GM21786 (cell line): Measurements from ENCODE around the gene GATAD2A.
"Not testable (repeated sequence)": the region's sequence is repeated elsewhere in the genome, so short reads cannot be mapped to it uniquely, and the experiment has no call there.

Experiments
- ATAC-seq: cut with Tn5 transposase; IDR thresholded peaks from one replicate; pipeline ENCODE4 v1.9.1; 2021; ENCODE audit not compliant: unreplicated experiment

Gene GATAD2A

DNA sequence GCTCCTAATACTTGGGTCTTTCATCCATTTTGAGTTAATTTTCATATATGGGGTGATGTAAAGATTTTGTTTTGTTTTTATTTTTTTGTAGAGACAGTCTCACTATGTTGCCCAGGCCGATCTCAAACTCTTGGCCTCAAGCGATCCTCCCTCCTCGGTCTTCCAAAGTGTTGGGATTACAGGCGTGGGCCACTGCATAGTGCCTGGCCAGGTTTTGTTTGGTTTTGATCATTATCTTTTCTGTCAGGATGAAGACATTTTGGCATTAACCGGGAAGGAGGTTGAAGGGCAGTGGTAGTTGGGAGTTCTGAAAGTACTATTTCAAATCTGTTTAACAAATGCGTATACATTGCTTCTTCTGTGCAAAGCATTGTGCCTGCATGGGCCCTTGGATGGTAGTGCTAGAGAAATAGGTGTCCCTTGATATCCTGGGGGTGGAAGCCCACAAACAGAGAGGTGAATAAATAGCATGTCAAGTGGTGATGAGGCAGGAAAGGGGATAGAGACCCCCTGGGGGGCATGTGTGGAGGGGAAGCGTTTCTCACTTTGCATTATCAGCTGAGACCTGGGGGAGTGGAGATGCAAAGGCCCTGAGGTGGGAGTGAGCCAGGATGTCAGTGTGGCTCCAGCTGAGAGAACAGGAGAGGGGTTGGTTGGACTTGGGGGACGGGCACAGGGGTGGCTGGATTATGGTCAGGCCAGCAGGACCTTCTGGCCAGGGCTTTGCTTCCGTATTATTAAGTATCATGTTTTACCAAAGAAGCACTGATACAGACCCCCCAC lies 41.4 kb downstream of the GATAD2A start:
- ATAC-seq: no peak

DNA sequence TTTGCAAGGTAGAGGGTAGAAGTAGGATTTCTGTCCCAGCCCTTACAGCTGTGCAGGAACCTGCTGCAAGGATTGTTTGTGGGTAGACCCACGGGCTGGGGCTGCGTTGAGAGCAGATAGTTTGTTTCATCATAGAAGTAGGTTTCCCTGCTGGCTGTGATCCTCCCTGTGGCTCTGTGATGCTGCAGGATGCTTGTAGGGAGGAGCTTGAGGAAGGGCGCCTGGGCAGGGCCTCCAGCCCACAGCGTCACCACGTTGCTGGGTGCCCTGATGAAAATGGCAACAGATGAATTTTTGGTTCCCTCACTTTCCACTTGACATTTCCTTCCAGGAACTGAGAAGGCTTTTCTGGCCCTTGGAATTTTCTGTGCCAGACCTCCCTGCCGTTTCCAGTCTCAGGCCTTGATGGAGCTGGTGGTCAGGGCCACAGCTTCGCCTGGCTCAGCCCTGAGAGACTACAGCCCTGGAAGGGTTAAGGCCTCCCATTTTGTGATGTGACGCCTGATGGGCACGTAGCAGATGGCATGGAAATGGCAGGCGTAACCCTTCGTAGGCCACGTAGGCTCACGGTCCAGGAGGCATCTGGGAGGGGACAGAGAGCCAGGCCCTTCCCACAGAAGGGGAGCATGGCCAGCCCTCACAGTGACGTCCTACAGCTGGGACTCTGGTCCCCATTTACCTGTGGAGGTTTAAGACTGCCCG lies 42.2 kb downstream of the GATAD2A start:
- no peak for ATAC-seq

DNA sequence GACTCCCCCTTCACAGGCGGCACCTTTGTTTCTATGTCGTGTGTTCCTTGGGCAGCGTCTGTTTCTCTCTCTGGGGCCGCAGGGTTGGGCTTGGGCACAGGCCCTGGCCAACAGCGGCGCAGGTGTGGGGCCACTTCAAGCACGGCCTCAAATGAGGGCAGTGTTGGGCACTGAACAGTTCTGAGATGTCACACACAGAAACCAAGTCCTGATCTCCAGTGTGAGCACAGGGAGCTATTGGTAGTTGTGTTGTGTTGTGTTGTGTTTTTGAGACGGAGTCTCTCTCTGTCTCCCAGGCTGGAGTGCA lies 42.7 kb downstream of the GATAD2A start:
- no peak for ATAC-seq

DNA sequence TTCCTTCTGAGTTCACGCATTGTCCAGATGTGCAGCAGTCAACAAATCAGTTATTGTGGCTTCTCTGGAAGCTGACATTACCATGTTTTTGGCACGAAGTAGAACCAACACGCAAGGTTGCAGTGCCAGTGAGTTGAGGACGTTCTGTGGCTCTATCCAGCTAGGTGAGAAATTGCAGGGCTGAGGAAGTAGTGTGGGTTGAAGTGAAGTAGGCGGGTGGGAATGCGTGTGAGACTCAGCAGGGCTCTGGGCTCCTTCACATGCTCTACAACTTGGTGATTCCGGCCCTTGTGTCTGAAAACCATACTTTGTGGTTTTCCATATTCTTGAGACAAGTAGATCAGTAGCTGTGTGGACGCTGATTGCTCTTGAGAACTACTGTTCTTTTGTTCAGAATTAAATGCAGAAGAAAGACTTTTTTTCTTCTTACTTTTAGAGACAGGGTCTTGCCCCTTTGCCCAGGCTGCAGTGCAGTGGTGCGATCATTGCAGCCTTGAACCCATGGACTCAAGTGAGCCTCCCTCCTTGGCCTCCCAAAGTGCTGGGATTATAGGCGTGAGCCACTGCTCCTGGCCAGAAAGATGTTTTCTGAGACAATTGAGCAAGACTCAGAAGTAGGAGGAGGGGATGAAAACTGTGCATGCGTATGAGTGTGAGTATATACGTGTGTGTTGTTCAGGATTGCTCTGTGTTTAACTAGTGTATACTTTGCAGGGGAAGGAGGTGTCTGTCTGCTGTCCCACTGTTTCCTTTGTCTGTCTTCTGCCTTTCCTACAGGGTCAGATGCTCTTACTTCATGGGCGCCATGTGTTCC lies 46.2 kb downstream of the GATAD2A start:
- ATAC-seq: no peak

DNA sequence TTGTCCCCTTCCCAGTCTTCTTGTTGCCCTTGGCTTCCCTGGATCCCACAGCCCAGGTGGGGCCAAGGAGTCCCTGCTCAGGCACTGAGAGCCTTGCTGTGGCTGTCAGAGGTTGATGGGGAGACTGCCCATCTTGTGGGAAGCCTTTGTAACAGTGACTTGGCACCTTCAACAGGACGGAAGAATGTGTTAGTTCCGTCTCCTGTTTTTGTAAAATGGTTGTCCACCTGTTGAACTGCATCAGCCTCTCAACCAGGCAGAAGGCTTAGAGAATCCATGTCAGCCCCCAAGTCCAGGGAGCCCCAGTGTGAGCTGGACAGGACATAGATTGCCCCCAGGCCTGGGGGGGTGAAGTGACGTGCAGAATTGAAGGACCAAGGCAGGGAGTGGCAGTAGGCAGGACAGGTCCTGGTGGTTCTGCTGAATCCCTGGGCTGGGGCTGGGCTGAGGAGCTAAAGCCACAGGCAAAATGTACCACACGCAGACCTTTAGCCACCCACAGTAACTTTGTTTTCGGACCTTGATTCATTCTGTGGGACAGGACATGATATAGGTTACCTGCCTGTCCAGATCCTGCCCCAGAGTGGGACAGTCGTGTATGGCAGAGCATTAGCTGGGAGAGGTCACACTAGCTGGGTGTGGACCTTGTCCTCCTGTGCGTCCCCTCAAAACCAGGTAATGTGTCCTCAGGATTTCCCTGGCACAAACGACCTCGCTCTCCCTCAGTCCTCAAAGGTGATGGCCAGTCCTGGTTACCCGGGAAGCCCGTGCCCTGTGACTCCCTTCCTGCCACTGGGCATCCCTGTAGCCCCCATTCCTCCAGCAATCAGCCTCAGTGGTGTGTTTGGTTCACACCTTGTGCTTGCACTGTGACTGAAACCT lies 47.0 kb downstream of the GATAD2A start:
- ATAC-seq: no peak

DNA sequence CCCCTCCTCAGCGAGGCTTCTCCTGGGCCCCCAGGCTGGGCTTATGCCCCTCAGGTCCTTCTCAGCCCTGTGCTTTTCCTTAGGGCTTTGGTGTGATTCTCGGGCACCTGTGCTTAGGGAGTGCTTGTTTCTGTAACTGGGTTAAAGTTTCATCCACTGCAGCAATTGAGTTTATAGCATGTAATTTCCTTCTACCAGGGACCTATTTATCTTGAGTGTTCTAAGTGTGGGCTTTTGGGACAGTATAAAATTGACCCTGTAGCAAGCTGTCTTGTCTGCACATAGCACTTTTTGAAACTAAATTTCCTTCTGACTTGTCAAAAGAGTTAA lies 47.6 kb downstream of the GATAD2A start:
- ATAC-seq: no peak

DNA sequence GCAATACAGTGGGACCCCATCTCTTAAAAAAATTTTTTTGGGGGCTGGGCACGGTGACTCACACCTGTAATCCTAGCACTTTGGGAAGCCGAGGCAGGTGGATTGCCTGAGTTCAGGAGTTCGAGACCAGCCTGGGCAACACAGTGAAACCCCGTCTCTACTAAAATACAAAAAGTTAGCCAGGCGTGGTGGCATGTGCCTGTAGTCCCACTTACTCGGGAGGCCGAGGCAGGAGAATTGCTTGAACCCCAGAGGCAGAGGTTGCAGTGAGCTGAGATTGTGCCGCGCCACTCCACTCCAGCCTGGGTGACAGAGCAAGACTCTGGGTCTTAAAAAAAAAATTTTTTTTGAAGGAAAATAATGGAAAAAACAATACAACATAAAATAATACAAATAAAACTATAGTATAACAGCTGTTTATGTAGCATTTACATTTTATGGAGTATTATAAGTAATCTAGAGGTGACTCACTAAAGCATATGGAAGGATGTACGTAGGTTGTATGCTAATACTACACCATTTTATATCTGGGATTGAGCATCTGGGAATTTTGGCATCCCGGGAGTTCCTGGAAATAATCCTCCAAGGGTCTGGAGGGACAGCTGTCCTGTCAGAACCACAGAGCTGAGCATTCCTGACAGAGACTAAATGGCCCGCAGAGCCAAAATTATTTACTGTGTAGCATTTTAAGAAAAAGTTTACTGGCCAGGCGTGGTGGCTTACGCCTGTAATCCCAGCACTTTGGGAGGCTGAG lies 49.9 kb downstream of the GATAD2A start:
- ATAC-seq: not testable (repeated sequence)

DNA sequence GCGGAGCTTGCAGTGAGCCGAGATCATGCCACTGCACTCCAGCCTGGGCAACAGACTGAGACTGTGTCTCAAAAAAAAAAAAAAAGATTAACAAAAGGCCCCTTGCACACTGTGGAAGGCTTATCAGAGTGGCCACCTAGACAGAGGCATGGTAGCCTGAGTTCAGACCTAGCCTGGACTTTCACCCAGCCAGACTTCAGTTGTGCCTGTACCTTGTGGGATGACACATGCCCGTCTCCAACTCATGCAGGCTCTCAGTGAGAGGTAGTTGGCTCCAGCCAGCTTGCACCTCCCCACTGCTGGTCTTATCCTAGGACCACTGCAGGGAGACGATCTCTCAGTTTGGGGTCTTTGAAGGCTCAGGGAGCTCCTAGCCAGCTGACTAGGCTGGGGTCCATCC lies 52.2 kb downstream of the GATAD2A start:
- ATAC-seq: no peak

DNA sequence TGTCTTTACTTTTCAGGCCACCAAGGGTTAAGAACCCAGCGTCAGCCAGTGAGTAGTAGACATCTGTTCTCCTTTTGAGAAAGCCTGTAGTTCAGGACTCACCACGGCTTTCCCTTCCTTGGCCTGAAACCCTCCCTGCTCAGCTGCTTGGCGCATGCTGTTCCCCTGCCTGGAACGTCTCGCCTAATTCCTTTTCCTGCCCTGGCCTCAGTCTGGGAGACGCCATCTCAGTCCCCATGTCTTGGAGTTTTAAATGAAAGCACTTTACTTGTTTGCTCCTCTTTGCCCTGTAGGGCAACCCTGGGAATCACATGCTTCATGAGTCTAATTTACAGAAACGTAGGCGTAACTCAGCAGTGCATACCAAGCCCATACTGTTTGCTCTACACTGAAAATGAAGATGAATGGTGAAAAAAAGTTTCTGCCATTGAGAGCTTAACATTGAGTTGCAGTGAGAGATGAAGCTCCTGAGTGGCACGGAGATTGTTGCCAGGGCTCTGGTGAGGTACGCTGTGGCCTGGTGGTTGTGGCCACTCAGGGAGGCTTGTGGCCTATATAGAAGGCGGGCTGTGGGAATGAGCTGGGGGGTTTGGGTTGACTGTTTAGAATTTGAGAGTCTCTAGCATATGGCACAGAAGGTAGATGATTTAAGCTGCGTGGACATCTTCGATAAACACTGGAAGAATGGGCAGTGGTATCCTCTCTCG lies 52.8 kb downstream of the GATAD2A start:
- no peak for ATAC-seq

DNA sequence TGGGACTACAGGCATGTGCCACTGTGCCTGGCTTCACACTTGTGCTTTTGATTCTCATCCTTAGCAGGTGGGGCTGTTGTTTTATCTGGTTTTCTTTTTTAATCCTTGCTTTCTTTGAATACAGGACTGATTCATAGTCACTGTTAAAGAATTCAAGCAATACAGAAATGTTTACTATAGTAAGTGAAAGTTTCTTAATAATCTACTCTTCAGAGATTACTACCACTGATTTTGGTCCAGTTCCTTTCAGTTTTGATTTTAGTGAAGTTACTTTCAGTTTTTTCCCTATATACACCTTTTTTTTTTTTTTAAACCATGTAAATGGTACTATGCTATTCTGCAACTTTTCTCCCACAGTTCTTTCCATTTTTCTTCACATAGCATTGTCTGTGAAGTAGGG lies 53.6 kb downstream of the GATAD2A start:
- no peak for ATAC-seq

DNA sequence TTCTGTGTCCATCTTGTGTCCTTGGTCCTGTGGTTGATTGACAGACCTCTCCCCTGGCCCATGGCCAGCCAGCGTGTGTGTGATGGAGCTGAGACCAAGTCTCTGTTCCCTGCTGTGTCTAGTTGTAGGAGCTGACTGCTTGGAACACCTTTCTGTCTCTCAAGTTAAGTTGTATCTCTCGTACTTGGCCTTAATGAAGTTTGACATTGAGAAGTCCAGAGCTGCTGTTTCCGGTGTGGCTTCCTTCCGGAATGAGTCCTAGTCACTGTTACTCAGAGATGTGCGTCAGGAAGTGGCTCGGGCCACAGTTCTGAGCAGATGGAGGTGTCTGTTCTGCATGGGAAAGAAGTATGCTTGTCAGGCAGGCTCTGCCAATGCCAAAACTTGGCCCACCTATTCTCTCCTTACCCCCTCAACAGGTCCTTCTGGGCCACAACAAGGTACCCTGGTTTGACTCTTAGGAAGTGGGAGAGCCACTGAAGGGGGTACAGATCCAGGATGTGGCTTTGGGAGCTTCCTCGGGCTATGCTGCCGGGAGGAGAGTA lies 54.3 kb downstream of the GATAD2A start:
- ATAC-seq: no peak

DNA sequence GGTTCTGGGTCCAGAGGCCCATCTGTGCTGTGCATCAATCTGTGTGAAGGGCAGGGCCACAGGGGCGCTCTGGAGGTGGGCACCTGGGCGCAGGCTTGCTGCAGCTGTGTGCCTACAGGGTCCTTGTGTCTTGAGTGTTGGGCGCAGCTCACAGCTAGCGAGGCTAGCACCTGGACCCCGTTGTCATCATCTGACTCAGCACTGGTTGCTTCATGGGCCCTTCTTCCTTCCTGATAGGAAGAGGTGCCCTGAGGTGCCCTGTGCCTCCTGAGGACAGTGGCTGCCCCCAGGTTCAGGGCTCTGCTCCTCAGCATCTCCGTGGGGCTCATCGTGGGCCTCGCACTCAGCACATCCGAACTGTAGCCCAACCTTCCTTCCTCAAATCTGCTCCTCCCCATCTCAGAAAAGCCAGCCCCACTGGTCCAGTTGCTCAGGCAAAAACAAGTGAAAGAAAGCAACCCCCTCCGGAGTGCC lies 54.8 kb downstream of the GATAD2A start:
- no peak for ATAC-seq

DNA sequence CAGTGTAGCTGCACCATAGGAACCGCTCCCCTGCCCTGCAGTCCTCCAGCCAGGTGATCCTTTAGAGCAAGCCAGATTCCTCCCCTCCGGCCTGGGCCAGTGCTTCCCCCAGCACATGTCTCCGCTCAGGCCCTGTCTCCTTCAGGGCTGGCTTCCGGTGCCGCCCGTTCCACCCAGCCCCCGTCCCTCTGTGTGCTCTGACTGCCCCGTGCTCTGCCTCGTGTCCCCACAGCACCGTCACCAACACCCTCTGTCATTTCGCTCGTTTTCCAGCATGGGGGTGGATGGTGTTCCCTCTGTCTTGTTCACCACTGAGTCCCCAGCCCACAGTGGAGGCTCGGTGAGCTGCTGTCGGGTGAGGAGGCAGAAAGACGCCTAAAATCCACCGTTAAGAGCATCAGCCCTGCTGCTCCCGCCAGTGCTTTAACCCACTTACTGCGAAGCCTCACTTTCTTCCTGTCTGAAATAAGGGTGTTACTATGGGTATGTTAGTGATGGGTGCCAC lies 55.3 kb downstream of the GATAD2A start:
- no peak for ATAC-seq

DNA sequence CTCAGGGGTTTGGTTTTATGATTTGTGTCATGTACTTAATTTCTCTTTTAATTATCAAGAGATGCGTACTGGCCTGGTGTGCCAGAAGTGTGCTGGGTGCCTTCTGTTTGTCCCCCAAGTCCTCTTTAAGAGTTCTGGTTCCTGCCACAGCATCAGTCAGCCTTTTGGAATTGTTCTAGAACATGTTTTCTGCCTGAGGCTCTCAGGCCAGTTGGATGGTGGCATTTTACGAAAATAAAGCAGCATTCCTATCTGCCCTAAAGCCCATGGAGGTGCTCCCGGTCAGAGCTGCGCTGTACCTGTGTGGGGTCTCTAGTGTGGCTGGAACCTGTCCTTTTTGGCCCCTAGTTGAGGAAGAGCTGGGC lies 55.8 kb downstream of the GATAD2A start:
- no peak for ATAC-seq

DNA sequence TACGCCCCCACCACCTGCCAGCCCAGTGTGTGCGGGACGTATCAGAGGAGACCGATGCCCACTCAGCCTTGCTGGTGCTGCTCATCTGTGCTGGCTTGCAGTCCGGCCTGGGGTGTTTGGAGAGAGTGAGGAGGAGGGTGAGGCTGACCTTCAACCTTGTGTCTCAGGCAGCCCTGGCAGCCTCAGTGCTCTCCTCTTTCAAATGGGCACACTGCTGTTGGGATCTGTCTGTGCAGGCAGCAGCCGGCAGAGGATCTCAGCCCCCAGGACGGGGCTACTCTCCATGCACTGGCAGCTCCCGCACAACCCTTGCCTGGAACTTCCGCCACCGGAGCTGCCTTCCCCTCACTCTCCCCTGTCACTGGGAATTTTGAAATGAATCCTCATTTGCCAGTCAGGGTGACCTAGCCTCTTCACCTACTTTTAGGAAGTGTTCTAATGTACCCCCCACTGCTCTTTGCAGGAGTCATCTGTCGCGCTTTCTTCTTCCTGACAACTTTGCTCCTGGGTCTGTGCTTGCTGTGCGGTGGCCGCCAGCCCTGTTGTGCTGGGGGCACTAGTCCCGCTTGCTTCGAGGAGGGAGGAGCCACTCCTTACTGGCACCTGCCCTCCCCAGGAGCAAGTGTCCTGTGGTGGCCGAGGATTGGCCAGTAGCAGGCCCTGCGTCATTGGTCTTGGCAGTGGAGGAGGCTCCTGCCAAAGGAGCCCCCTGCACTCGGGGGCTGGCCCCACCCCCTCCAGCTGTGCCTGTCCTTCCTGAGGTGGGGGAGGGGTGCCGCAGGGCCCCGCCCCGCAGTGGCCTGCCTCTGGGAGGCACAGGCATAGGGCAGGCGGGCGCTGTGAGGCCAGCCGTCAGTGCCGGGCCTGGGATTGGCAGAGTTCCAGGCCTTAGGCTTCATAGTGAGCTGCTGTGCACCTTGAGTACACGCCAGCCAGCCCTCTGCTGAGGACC lies 56.5 kb downstream of the GATAD2A start:
- no peak for ATAC-seq

DNA sequence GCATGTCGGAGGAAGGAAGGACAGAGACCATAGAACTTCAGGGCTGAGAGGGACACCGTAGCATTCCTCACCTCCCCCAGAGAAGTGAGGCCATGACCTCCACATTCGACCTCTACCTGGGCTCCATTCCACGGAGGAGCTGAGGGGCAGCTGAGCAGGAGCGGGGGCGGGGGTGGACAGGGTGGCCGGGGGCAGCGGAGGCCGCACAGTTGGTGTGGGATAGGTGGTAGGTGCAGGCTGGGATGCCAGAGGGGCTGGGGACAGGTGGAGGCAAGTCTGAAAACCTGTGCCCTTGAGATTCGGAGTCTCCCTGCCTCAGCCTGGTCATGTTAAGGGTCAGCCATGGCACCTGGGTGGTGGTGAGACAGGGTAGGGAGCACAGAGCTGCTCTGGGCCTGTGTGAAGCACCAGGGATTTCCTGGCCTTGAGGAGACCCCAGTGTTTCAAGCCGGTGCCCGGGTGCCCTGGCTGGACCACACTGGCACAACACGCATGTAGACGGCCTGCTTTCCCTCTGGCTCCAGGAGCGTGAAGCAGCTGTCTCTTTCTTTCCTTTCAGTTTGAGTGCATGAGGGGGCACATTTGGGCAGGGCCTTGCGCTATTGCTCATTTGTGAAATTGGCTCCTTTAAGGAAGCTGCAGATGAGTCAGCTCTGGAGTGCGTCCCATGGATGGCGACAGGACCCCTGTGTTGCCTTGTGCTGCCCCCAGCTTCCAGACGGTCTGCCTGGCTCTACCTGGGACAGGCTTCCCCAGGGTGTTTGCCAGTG lies 58.1 kb downstream of the GATAD2A start:
- no peak for ATAC-seq

DNA sequence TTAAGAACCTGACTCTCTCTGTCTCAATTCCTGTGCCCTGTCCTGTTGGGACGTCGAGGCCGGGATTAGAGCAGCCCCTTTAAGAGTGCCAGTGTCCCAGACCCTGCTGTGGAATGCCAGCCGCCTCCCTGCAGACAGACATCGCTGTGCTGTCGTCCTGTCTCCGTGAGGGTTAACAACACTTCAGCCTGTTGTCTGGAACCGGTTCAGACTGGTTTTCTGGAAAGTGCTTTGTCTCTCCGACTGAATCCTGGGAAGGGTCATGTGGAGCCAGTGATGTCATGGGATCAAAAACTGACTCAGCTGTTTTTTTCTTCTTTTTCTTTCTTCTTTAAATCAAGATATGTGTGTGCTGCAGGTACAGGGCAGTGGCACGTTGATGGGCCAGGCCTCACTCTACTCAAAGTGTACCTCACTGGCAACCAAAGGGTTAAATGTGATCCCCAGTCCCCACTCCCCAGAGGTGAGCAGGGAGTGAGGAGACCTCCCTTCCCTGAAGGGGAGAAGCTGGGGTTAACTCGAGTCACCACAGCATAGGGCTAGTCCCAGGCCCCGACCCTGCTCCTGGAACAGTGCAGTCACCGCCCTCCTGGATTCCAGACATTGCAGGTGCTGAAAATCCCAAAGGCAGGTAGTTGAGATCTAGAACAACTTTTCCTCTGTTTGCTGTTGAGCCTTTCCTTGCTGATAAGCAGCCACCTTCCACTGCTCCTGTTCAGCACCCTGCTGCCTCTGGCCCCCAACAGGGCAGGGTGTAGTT lies 59.0 kb downstream of the GATAD2A start:
- ATAC-seq: no peak
